Fibroblast of skin of back (primary cell): ENCODE data around the gene RAB3A.

Experiments
- DNase-seq: peaks from one replicate; pipeline ENCODE4 v3.0.0-alpha.2; 2013

The RAB3A gene

GRCh38 chr19:18147396-18147795 is 56.4 kb downstream of the RAB3A start:
- no peak for DNase-seq
